Measurements from ENCODE around the gene SCGB1A1.
A peak's percentile ranks its signal among the peaks of the same experiment; 100 is the strongest.

DNA sequence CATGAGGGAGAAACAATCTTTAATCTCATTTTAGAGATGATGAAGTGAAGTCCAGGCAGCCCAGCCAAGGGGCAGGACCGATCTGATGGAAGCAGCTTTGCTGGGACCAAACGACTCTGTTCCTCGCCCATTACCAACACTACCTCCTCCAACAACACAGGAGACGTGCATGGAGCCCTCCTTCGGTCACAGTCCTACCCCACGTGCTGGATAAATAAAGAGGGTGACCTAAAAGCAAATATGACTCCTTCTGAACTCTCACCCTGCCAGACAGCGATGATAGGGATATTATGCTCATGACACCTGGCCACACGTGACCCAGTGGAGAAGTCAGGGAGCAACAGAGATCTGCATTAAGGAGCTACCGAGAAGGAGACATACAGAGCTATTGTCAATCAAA lies 26.0 kb downstream of the SCGB1A1 start:
- TF ChIP-seq, protein P1, sequence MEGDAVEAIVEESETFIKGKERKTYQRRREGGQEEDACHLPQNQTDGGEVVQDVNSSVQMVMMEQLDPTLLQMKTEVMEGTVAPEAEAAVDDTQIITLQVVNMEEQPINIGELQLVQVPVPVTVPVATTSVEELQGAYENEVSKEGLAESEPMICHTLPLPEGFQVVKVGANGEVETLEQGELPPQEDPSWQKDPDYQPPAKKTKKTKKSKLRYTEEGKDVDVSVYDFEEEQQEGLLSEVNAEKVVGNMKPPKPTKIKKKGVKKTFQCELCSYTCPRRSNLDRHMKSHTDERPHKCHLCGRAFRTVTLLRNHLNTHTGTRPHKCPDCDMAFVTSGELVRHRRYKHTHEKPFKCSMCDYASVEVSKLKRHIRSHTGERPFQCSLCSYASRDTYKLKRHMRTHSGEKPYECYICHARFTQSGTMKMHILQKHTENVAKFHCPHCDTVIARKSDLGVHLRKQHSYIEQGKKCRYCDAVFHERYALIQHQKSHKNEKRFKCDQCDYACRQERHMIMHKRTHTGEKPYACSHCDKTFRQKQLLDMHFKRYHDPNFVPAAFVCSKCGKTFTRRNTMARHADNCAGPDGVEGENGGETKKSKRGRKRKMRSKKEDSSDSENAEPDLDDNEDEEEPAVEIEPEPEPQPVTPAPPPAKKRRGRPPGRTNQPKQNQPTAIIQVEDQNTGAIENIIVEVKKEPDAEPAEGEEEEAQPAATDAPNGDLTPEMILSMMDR (IDR thresholded peaks at IDR 0.05), result no peak
- TF ChIP-seq POLR2A (IDR thresholded peaks at IDR 0.05), result peak; percentile 11
- no peak for TF ChIP-seq EP300 (IDR thresholded peaks at IDR 0.05)

All from ovary (tissue), 3 donors.